Measurements from ENCODE around the gene PARVG.

Gene PARVG

GRCh38 chr22:44180706-44181032, at the start of gene PARVG:
Gene PARVG (plus strand): TSS chr22:44180925. CDS start chr22:44183330, 2,405 bp downstream.
- no peak for DNase-seq

GRCh38 chr22:44131412-44131811, 49.3 kb upstream of the PARVG start:
- DNase-seq, result no peak

GRCh38 chr22:44131989-44132685, 48.6 kb upstream of the PARVG start:
- no peak for DNase-seq

GRCh38 chr22:44132724-44133123, 48.0 kb upstream of the PARVG start:
- DNase-seq, result no peak

- DNase-seq, result no peak
These were observed 47.6 kb upstream of the PARVG start for GRCh38 chr22:44133161-44133560.

- no peak for DNase-seq
These were observed 46.7 kb upstream of the PARVG start for GRCh38 chr22:44133901-44134571.

- DNase-seq, result no peak
These were observed 44.6 kb upstream of the PARVG start for GRCh38 chr22:44136112-44136511.

GRCh38 chr22:44136786-44137185, 43.9 kb upstream of the PARVG start:
- DNase-seq, result no peak

- DNase-seq, result no peak
These were observed 43.3 kb upstream of the PARVG start for GRCh38 chr22:44137415-44137814.

- no peak for DNase-seq
These were observed 41.0 kb upstream of the PARVG start for GRCh38 chr22:44139773-44140172.

- DNase-seq, result no peak
These were observed 38.2 kb upstream of the PARVG start for GRCh38 chr22:44142421-44143104.

- DNase-seq, result no peak
These were observed 37.6 kb upstream of the PARVG start for GRCh38 chr22:44143105-44143474.

GRCh38 chr22:44143579-44143978, 37.1 kb upstream of the PARVG start:
- DNase-seq, result no peak

GRCh38 chr22:44144046-44144569, 36.6 kb upstream of the PARVG start:
- no peak for DNase-seq

GRCh38 chr22:44145544-44145943, 35.2 kb upstream of the PARVG start:
- no peak for DNase-seq

GRCh38 chr22:44146088-44146861, 34.5 kb upstream of the PARVG start:
- no peak for DNase-seq

- DNase-seq, result no peak
These were observed 33.6 kb upstream of the PARVG start for GRCh38 chr22:44147008-44147645.

GRCh38 chr22:44147821-44148574, 32.7 kb upstream of the PARVG start:
- DNase-seq, result no peak

- no peak for DNase-seq
These were observed 29.0 kb upstream of the PARVG start for GRCh38 chr22:44151676-44152075.

- DNase-seq, result no peak
These were observed 27.0 kb upstream of the PARVG start for GRCh38 chr22:44153710-44154109.

GRCh38 chr22:44154436-44154942, 26.2 kb upstream of the PARVG start:
- DNase-seq, result no peak

GRCh38 chr22:44155115-44155514, 25.6 kb upstream of the PARVG start:
- no peak for DNase-seq
